Loucy (cell line): Measurements from ENCODE around the gene HSD17B4.

Experiments used
- EZH2phosphoT487 ChIP-seq: fragments of 200-600 bp; IDR thresholded peaks from 2 replicates; pipeline ENCODE4 v1.6.1; 2018; ENCODE audit warnings: antibody characterized with exemption, mild to moderate bottlenecking, moderate library complexity, borderline replicate concordance
- TF ChIP-seq, protein P1 (sequence below): fragments of 200-600 bp; sonication (generic); conservative IDR thresholded peaks from 2 replicates; pipeline ENCODE4 v1.5.1; 2014; ENCODE audit warnings: mild to moderate bottlenecking, antibody characterized with exemption, low read length

DNA sequence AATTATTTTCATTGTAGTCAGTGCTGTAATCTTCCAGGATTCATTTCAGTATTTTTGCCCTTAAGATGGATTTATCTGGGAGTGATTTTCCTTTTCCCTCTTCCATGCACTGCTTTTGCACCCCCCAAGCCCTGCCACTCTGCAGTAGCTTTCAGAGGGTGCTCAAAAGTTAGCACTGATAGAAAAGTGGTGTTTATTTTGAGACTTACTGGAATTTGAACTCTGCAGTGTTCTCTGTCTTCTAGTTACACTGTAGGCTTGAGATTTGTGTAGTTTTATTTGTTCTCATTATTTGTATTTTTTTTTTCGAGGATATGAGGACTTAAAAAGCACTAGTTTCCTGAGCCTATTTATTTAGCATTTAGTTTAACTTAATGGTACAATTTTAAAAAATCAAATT lies 70.5 kb downstream of the HSD17B4 start:
- TF ChIP-seq, protein P1, sequence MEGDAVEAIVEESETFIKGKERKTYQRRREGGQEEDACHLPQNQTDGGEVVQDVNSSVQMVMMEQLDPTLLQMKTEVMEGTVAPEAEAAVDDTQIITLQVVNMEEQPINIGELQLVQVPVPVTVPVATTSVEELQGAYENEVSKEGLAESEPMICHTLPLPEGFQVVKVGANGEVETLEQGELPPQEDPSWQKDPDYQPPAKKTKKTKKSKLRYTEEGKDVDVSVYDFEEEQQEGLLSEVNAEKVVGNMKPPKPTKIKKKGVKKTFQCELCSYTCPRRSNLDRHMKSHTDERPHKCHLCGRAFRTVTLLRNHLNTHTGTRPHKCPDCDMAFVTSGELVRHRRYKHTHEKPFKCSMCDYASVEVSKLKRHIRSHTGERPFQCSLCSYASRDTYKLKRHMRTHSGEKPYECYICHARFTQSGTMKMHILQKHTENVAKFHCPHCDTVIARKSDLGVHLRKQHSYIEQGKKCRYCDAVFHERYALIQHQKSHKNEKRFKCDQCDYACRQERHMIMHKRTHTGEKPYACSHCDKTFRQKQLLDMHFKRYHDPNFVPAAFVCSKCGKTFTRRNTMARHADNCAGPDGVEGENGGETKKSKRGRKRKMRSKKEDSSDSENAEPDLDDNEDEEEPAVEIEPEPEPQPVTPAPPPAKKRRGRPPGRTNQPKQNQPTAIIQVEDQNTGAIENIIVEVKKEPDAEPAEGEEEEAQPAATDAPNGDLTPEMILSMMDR = no peak
- TF ChIP-seq EZH2phosphoT487 = no peak
